Liver (tissue), 9 donors: ENCODE measurements around the gene CFL1. TPM values are rescaled to one million over a fixed set of nuclear protein-coding genes. Genes with fewer than 3 reads are reported as not detected.

Experiments used
- DNase-seq: peaks from one replicate; pipeline ENCODE4 v3.0.0-alpha.2; 2017; ENCODE audit warnings: low spot score
- H3K27ac ChIP-seq, 2 donors: one replicate each; pipeline ENCODE4 v1.7.0; 2013; ENCODE audit warnings: inconsistent platforms in 2 of 2, low read length in 2 of 2, control low read depth in 1 of 2, low read depth in 1 of 2, mild to moderate bottlenecking in 1 of 2
- H3K27me3 ChIP-seq, 4 donors: one replicate each; pipeline versions ENCODE4 v1.6.1 to v1.7.0; 2013; ENCODE audit warnings: low read length in 3 of 4, inconsistent platforms in 1 of 4, mild to moderate bottlenecking in 1 of 4, moderate library complexity in 1 of 4; ENCODE audit not compliant: control insufficient read depth in 4 of 4, insufficient read depth in 4 of 4
- H3K36me3 ChIP-seq, 4 donors: one replicate each; pipeline versions ENCODE4 v1.6.1 to v1.7.0; 2013; ENCODE audit warnings: low read length in 3 of 4, mild to moderate bottlenecking in 3 of 4, low read depth in 1 of 4, moderate library complexity in 1 of 4; ENCODE audit not compliant: control insufficient read depth in 4 of 4, insufficient read depth in 3 of 4
- H3K4me1 ChIP-seq, 4 donors: one replicate each; pipeline versions ENCODE4 v1.6.1 to v1.7.0; 2013; ENCODE audit warnings: low read length in 3 of 4, mild to moderate bottlenecking in 3 of 4, moderate library complexity in 1 of 4; ENCODE audit not compliant: control insufficient read depth in 4 of 4, insufficient read depth in 4 of 4
- H3K4me3 ChIP-seq, 3 donors: one replicate each; pipeline versions ENCODE4 v1.6.1 to v1.7.0; 2013; ENCODE audit warnings: low read length in 3 of 3, control low read depth in 1 of 3, low read depth in 1 of 3, mild to moderate bottlenecking in 1 of 3
- H3K9ac ChIP-seq, 2 donors: one replicate each; pipeline ENCODE4 v1.7.0; 2013; ENCODE audit warnings: low read length in 2 of 2, mild to moderate bottlenecking in 2 of 2, moderate library complexity in 2 of 2, control low read depth in 1 of 2, low read depth in 1 of 2
- H3K9me3 ChIP-seq, 4 donors: one replicate each; pipeline versions ENCODE4 v1.6.1 to v1.7.0; 2013; ENCODE audit warnings: low read length in 3 of 4; ENCODE audit not compliant: control insufficient read depth in 4 of 4
- CTCF ChIP-seq: fragments of 150-350 bp; IDR thresholded peaks from 2 replicates; pipeline ENCODE4 v1.5.1; 2017; ENCODE audit warnings: improper control_type of control experiment, low read depth, low read length; ENCODE audit not compliant: missing input control
- EGR1 ChIP-seq, 2 donors: IDR thresholded peaks; 2 replicates each; pipeline ENCODE4 v1.6.1; 2016 to 2018; ENCODE audit warnings: antibody characterized with exemption in 2 of 2, low read depth in 2 of 2
- FOXA1 ChIP-seq: IDR thresholded peaks from 2 replicates; pipeline ENCODE4 v1.6.1; 2016; ENCODE audit warnings: antibody characterized with exemption
- FOXA2 ChIP-seq: IDR thresholded peaks from 2 replicates; pipeline ENCODE4 v1.6.1; 2016; ENCODE audit warnings: antibody characterized with exemption
- GABPA ChIP-seq, 2 donors: IDR thresholded peaks in 1 of 2; conservative IDR thresholded peaks in 1 of 2; 2 replicates each; pipeline ENCODE4 v1.6.1; 2016; ENCODE audit warnings: antibody characterized with exemption in 2 of 2, mild to moderate bottlenecking in 1 of 2, moderate library complexity in 1 of 2
- HNF4G ChIP-seq: IDR thresholded peaks from 2 replicates; pipeline ENCODE4 v1.6.1; 2016; ENCODE audit warnings: antibody characterized with exemption
- JUND ChIP-seq, 2 donors: IDR thresholded peaks; 2 replicates each; pipeline ENCODE4 v1.6.1; 2016; ENCODE audit warnings: antibody characterized with exemption in 2 of 2
- MAX ChIP-seq: IDR thresholded peaks from 2 replicates; pipeline ENCODE4 v1.6.1; 2016; ENCODE audit warnings: antibody characterized with exemption
- NR2F2 ChIP-seq: IDR thresholded peaks from 2 replicates; pipeline ENCODE4 v1.6.1; 2016; ENCODE audit warnings: antibody characterized with exemption
- RAD21 ChIP-seq, 2 donors: IDR thresholded peaks; 2 replicates each; pipeline ENCODE4 v1.6.1; 2016; ENCODE audit warnings: antibody characterized with exemption in 2 of 2, mild to moderate bottlenecking in 2 of 2
- REST ChIP-seq: IDR thresholded peaks from 2 replicates; pipeline ENCODE4 v1.6.1; 2016; ENCODE audit warnings: antibody characterized with exemption, mild to moderate bottlenecking
- RXRA ChIP-seq, 2 donors: IDR thresholded peaks; 2 replicates each; pipeline ENCODE4 v1.6.1; 2017 to 2018; ENCODE audit warnings: antibody characterized with exemption in 2 of 2, mild to moderate bottlenecking in 1 of 2
- SP1 ChIP-seq: IDR thresholded peaks from 2 replicates; pipeline ENCODE4 v1.6.1; 2018; ENCODE audit warnings: antibody characterized with exemption, mild to moderate bottlenecking
- TAF1 ChIP-seq: conservative IDR thresholded peaks from 2 replicates; pipeline ENCODE4 v1.6.1; 2016; ENCODE audit warnings: antibody characterized with exemption, mild to moderate bottlenecking
- YY1 ChIP-seq: IDR thresholded peaks from 2 replicates; pipeline ENCODE4 v1.6.1; 2016; ENCODE audit warnings: antibody characterized with exemption, mild to moderate bottlenecking
- ZBTB33 ChIP-seq: IDR thresholded peaks from 2 replicates; pipeline ENCODE4 v1.6.1; 2016; ENCODE audit warnings: antibody characterized with exemption
- whole genome bisulfite sequencing: extraction: QIAGEN DNeasy Blood & Tissue Kit; methylation state at CpG from one replicate; pipeline ENCODE4 v1.1.7; 2013; 5-methylcytosine and 5-hydroxymethylcytosine counted together
- polyA plus RNA-seq, 2 donors: library from polyadenylated mRNA; stranded (reverse) in 1 of 2; unstranded in 1 of 2; fragments of 200-250 nt in 1 of 2; fragments of >200 nt in 1 of 2; fragmentation: Nextera tagmentation in 1 of 2; extraction: Ambion mirVana in 1 of 2; gene quantifications; one replicate each; pipeline versions ENCODE4 v1.2.1 to v1.2.3, GENCODE V29; 2013 to 2015
- total RNA-seq, 2 donors: library from RNA; depleted of rRNA; stranded (reverse); fragments of >200 nt; gene quantifications; one replicate each; pipeline ENCODE4 v1.2.3, GENCODE V29; 2014
- donor health status: healthy.
- donor health status: healthy.
- donor health status: healthy.
- donor health status: healthy.
- donor health status: healthy.

CFL1 gene
- total and polyA plus RNA-seq, 4 donors, result 184 to 498 (median 282) TPM

GRCh38 chr11:65867284-65868071, 9.5 kb upstream of the CFL1 start:
- DNase-seq, result no peak
- peaks cover 16 to 42% (median 21%) of the 10 kb centered on the region in 4 donors for H3K36me3 ChIP-seq
- 78% methylated on average over 29 of the region's 29 CpGs for WGBS

GRCh38 chr11:65866509-65867283, 8.7 kb upstream of the CFL1 start:
- no peaks in the 10 kb centered on the region for H3K9me3 ChIP-seq
- H3K4me1 ChIP-seq, result peaks cover 2 to 12% (median 4%) of the 10 kb centered on the region in 4 donors
- no peaks in the 10 kb centered on the region for H3K27me3 ChIP-seq
- 92% methylated on average over 21 of the region's 21 CpGs for WGBS
- H3K36me3 ChIP-seq, result peaks cover 16 to 42% (median 23%) of the 10 kb centered on the region in 4 donors
- no peak overlapping the region for H3K4me3 ChIP-seq
- H3K9ac ChIP-seq, result no peak overlapping the region
- no peak overlapping the region for H3K27ac ChIP-seq
- DNase-seq, result no peak
- no peak for TF ChIP-seq REST
- TF ChIP-seq CTCF, result no peak
- no peak for TF ChIP-seq YY1
- no peak for TF ChIP-seq RXRA (IDR thresholded peaks at IDR 0.05)
- TF ChIP-seq GABPA (IDR thresholded peaks at IDR 0.05 in 1 of 2, conservative IDR thresholded peaks at IDR 0.05 in 1 of 2), result no peak
- no peak for TF ChIP-seq HNF4G
- TF ChIP-seq FOXA1, result no peak
- no peak for TF ChIP-seq RAD21 (IDR thresholded peaks at IDR 0.05)
- no peak for TF ChIP-seq SP1
- no peak for TF ChIP-seq MAX
- TF ChIP-seq FOXA2, result no peak

More at GRCh38 chr11:65867284-65868071, 9.5 kb upstream of the CFL1 start:
- Histone ChIP-seq H3K4me1 (peaks cover 0 to 10% (median 1%) of the 10 kb centered on the region in 4 donors), H3K9ac (no peak overlapping the region), H3K27me3 (no peaks in the 10 kb centered on the region), H3K4me3 (no peak overlapping the region), H3K9me3 (no peaks in the 10 kb centered on the region), H3K27ac (no peak overlapping the region)
- TF ChIP-seq NR2F2, result no peak
- no peak for TF ChIP-seq TAF1
- no peak for TF ChIP-seq CTCF
- TF ChIP-seq ZBTB33, result no peak
- TF ChIP-seq YY1, result no peak
- no peak for TF ChIP-seq FOXA2
- no peak for TF ChIP-seq RAD21 (IDR thresholded peaks at IDR 0.05)
- no peak for TF ChIP-seq EGR1 (IDR thresholded peaks at IDR 0.05; ENCODE audit: low read depth in 2 of 2)
- TF ChIP-seq JUND (IDR thresholded peaks at IDR 0.05), result no peak
